ENCODE data around the gene TSEN15.
"Not testable (repeated sequence)": the region's sequence is repeated elsewhere in the genome, so short reads cannot be mapped to it uniquely, and the experiment has no call there.

Gene TSEN15

DNA sequence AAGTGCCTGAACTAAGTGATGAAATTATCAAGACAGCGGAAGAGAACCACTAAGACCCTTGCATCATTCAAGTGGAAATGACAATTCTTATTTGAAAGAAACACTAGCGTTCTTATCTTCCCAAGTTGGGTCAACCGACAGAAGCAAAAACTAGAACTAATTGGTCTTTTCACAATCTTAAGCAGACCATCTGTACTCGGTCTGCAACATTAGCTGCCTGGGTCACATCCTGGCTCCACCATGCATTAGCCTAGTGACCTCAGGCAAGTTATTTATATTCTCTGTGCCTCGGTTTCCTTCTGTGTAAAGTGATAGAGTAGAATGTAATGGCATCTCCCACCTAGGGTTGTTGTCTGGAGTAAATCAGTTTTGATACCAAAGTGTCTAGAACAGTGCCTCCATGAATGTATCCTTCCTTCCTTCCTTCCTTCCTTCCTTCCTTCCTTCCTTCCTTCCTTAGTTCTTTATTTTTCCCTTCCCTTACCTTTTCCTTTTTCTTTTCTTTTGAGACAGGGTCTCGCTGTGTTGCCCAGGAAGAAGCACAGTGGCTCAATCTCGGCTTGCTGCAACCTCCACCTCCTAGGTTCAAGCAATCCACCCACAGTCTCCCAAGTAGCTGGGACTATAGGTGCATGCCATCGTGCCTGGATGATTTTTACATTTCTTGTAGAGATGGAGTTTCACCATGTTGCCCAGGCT is 20.0 kb upstream of the TSEN15 start:
- DNase-seq (ENCODE audit: low read depth): no peak

- DNase-seq (ENCODE audit: low read depth): no peak
Observed at GRCh38 chr1:184032306-184032929, 19.1 kb upstream of the TSEN15 start.

GRCh38 chr1:184032930-184033418 is 18.6 kb upstream of the TSEN15 start:
- no peak for DNase-seq (ENCODE audit: low read depth)

- DNase-seq (ENCODE audit: low read depth): no peak
Observed at GRCh38 chr1:184033711-184034167, 17.8 kb upstream of the TSEN15 start.

GRCh38 chr1:184034761-184035379 is 16.7 kb upstream of the TSEN15 start:
- DNase-seq (ENCODE audit: low read depth): no peak

DNA sequence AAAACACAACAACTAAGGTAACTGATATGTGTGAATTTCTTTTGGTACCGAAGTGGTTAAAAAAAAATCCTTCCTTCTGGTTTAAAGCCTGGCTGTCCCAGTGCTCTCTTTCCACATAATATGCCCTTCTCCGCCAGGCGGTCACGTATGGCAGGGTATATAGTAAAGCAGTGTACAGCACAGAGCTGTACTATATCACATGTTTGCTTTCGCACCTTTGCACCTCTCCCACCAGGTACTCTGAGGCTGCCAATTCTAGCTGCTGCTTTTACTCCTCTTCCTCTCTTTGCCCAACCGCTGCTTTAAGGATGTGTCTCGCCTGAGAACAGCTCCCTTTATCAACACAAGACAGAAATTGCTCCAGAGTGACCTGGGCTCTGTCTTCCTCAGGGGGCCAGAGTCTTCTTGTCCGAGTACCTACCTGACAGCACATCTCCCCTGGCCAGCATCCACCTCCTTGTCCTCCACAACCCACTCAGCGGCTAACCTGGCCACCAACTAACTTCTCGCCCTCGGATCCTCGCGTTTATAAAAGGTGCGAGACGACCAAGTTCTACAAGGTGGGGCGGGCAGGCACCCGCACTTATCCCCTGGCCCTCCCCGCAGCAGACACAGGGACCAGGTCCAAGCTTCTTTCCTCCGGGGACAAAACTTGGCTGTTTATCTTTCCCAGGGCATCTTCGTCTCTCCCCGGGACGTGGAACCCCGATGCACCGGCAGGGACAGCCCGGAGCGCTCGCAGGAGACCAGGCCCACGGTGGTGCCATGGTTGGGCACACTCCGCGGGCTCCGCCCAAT is 15.6 kb upstream of the TSEN15 start:
- no peak for DNase-seq (ENCODE audit: low read depth)

DNA sequence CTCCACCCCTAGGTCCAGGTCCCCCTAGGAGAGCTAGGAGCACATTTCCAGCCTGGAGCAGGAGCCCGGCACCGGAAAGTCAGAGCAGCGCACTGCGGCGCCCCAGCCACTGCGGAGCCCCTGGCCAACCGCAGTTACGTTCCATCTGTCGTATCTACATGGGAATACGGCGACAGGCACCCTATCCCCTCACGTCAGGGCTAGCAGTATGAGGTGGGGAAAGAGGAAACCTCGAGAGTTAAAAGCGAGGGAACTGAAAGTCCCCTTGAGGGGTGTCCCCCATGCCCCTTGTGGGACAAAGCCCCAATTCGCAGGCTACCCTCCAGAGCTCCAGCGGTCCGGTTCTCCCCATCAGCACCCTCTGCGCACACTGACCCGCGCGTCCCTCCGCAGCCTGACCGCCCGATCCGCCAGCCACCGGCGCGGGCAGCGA is 15.0 kb upstream of the TSEN15 start:
- DNase-seq (ENCODE audit: low read depth): no peak

- DNase-seq (ENCODE audit: low read depth): no peak
Observed at GRCh38 chr1:184037849-184038591, 13.5 kb upstream of the TSEN15 start.

DNA sequence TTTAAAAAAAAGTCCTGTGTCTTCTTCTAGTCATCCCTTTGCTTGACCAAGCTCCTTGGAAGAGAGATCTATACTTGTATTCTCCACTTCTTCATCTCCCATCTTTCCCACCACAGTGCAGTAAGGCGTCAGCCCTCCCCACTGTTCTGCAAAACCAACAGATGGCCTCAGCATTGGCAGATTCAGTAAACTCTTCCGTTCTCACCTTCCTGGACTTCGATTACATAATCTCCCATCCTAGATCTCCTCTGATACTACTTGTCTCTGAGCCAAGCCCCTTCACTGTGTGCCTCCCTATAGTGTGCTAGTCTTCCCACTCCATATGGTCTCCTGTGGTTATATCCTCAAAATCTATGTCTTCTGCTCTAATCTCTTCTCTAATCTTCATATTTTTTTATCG is 12.4 kb upstream of the TSEN15 start:
- DNase-seq (ENCODE audit: low read depth): no peak

GRCh38 chr1:184041731-184042130 is 9.8 kb upstream of the TSEN15 start:
- DNase-seq (ENCODE audit: low read depth): no peak

- DNase-seq (ENCODE audit: low read depth): not testable (repeated sequence)
Observed at GRCh38 chr1:184043315-184043714, 8.2 kb upstream of the TSEN15 start.

DNA sequence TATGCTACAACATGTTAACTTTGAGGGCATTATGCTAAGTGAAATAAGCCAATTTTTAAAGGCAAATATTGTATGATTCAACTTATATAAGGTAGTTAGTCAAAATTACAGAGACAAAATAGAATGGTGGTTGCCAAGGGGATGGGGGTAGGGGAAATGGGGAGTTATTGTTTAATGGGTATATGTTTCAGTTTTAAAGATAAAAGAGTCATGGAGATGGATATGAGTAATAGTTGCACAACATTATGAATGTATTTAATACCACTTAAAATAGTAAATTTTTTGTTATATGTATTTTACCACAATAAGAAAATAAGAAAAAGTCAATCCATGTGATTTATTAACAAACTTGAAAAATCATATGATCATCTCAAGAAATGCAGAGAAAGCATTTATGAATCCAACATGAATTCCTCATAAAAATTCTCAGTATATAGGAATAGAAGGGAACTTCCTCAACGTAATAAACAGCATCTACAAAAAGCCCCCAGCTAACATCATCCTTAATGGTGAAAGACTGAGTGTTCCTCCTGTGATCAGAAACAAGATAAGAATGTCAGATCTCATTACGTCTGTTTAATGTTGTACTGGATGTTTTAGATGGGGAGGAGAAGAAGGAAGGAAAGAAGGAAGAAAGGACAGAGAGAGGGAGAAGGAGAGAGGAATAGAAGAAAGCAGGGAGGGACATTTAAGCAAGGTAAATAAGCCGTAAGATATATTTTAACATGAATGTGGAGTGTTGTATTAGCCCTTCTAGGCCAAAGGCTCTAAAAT is 6.7 kb upstream of the TSEN15 start:
- no peak for DNase-seq (ENCODE audit: low read depth)

DNA sequence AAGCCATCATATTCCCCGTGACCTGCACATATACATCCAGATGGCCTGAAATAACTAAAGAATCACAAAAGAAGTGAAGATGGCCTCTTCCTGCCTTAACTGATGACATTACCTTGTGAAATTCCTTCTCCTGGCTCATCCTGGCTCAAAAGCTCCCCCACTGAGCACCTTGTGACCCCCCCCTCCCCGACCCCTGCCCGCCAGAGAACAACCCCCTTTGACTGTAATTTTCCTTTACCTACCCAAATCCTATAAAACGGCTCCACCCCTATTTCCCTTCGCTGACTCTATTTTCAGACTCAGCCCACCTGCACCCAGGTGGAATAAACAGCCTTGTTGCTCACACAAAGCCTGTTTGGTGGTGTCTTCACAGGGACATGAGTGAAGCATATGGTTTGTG is 4.0 kb upstream of the TSEN15 start:
- not testable (repeated sequence) for DNase-seq (ENCODE audit: low read depth)

GRCh38 chr1:184048561-184049240 is 2.8 kb upstream of the TSEN15 start:
- no peak for DNase-seq (ENCODE audit: low read depth)

DNA sequence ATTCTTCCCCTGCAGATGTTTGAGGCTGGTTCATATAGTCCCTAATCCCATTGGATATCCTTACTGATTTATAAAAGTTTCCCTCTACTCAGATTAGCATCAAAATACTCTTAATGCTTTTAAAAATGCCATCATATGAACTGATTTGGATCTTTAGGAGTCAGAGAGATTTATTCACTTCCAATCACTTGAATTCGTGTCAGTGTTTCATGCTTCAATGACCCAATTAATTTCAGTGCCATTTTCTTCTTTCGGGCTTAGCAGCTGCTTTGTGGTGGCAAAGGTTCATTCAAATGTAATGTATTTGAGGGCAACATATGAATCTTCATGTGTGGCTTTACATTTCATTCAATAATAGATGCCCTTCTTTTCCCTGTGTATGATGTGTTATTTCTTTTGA is 2.2 kb upstream of the TSEN15 start:
- DNase-seq (ENCODE audit: low read depth): no peak

DNA sequence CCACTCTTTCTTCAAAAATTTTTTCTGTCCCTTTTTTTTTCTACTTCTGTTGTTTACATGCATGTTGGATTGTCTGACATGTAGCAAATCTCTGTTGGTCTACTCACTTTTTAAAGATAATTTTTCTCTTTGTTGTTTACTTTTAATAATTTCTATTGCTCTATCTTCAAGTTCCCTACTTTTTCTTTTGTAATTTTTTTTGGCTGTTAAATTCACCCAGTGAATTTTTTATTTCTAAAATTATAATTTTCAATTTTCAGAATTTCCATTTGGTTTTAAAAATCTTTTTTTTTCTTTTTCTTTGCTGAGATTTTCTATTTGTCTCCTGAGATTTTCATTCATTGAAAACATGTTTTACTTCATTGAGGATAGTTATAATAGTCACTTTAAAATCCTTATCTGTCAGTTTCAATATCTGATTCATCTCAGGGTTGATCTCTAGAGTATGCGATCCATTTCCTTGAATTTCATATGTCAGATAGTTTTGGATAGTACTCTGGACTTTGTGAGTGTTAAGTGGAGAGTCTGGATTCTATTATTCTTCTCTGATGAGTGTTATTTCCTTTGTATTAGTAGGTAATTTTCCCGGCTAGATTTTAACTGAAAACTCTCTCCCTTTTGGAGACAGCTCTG is 1.6 kb upstream of the TSEN15 start:
- no peak for DNase-seq (ENCODE audit: low read depth)

GRCh38 chr1:184050636-184051035 is 894 bp upstream of the TSEN15 start:
- no peak for DNase-seq (ENCODE audit: low read depth)

DNA sequence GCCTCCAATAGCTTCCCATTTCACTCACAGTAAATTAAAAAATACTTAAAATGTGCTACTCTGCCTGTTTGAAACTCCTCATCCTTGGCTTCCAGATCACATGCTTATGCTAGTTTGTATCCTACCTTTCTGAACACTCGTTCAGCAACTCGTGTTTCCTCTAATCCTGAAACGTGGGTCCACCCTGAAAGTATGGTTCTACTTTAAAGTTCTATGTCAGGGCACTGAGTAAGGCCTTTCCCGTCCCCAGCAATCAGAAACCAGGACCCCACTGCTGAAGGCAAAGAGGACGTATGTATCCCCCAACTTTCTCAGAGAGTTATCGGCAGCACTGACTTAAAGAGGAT is 419 bp upstream of the TSEN15 start:
- DNase-seq (ENCODE audit: low read depth): no peak

GRCh38 chr1:184052194-184052559 is 647 bp downstream of the TSEN15 start:
- no peak for DNase-seq (ENCODE audit: low read depth)

DNA sequence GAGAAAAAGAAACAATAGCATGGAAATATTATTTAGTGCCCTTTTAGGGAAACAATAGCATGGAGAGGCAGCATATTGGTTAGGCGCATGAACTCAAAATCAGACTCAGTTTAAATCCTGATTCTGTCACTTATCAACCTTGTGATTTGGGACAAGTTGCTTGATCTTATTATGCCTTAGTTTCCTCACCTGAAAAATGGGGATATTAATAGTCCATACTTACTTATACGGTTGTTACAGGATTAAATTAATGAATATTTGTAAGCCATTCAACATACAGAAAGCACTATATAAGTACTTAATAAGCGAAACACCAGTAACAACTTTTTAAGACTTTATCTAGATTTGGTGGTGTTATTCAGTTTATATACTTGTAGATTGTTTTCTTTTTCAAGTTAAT is 1.2 kb downstream of the TSEN15 start:
- no peak for DNase-seq (ENCODE audit: low read depth)

Data from non-pigmented ciliary epithelial cell (primary cell).